Neural cell (in vitro differentiated cells): ENCODE measurements around the gene CRYGC.

Source experiments
- CTCF ChIP-seq: fragments of 450-650 bp; IDR thresholded peaks from 2 replicates; pipeline ENCODE4 v1.5.1; 2014; ENCODE audit warnings: antibody characterized with exemption, mild to moderate bottlenecking, moderate library complexity; ENCODE audit not compliant: poor library complexity, severe bottlenecking
- EP300 ChIP-seq: fragments of 450-650 bp; conservative IDR thresholded peaks from 2 replicates; pipeline ENCODE4 v1.6.1; 2014; ENCODE audit warnings: antibody characterized with exemption, mild to moderate bottlenecking, moderate library complexity; ENCODE audit not compliant: poor library complexity, severe bottlenecking
- EZH2 ChIP-seq: fragments of 200-600, 300-800 bp; shearing (Covaris generic), sonication (generic); IDR thresholded peaks from 2 replicates; pipeline ENCODE4 v1.6.1; 2014; ENCODE audit warnings: antibody characterized with exemption, low read length, borderline replicate concordance, mild to moderate bottlenecking; ENCODE audit not compliant: insufficient read depth, poor library complexity, severe bottlenecking
- MXI1 ChIP-seq: fragments of 450-650 bp; conservative IDR thresholded peaks from 2 replicates; pipeline ENCODE4 v1.6.1; 2014; ENCODE audit warnings: antibody characterized with exemption, mild to moderate bottlenecking; ENCODE audit not compliant: poor library complexity, severe bottlenecking
- POLR2AphosphoS5 ChIP-seq: IDR thresholded peaks from 2 replicates; pipeline ENCODE4 v1.6.1; 2012
- RAD21 ChIP-seq: fragments of 450-650 bp; conservative IDR thresholded peaks from 2 replicates; pipeline ENCODE4 v1.6.1; 2014; ENCODE audit warnings: antibody characterized with exemption, mild to moderate bottlenecking, moderate library complexity
- REST ChIP-seq: IDR thresholded peaks from 2 replicates; pipeline ENCODE4 v1.6.1; 2012; ENCODE audit warnings: borderline replicate concordance
- SMC3 ChIP-seq: fragments of 450-650 bp; conservative IDR thresholded peaks from 2 replicates; pipeline ENCODE4 v1.6.1; 2014; ENCODE audit warnings: antibody characterized with exemption, mild to moderate bottlenecking, moderate library complexity; ENCODE audit not compliant: poor library complexity
- TAF1 ChIP-seq: IDR thresholded peaks from 2 replicates; pipeline ENCODE4 v1.6.1; 2012; ENCODE audit warnings: low read depth

- peak; percentile 68 for TF ChIP-seq CTCF
- no peak for TF ChIP-seq TAF1
- TF ChIP-seq SMC3, result peak; percentile 75
- TF ChIP-seq POLR2AphosphoS5, result no peak
- TF ChIP-seq EP300, result no peak
- TF ChIP-seq REST, result no peak
- TF ChIP-seq EZH2, result no peak
- TF ChIP-seq RAD21, result peak; percentile 75
- no peak for TF ChIP-seq MXI1
Observed at GRCh38 chr2:208101716-208102631, 27.7 kb downstream of the CRYGC start.
